Heart right ventricle (tissue), 16 donors: ENCODE measurements around the gene MAD1L1. TPM values are rescaled to one million over a fixed set of nuclear protein-coding genes. Genes with fewer than 3 reads are reported as not detected.

Source experiments
- ATAC-seq, 8 donors: fragments of 200-7000 bp; cut with Tn5 transposase; one replicate each; pipeline ENCODE4 v1.9.1; 2020; ENCODE audit warnings: mild to moderate bottlenecking in 8 of 8, moderate library complexity in 8 of 8, moderate number of reproducible peaks in 1 of 8
- DNase-seq, 2 donors: peaks; one replicate each; pipeline ENCODE4 v3.0.0-alpha.2; 2020
- H3K27ac ChIP-seq, 10 donors: fragments of 200-600 bp; sonication (generic) in 2 of 10; one replicate each; pipeline versions ENCODE4 v1.5.0 to v1.8.0; 2020 to 2022; ENCODE audit warnings: mild to moderate bottlenecking in 3 of 10
- H3K27me3 ChIP-seq, 7 donors: fragments of 200-600 bp; one replicate each; pipeline ENCODE4 v1.8.0; 2021 to 2022; ENCODE audit warnings: mild to moderate bottlenecking in 2 of 7
- H3K36me3 ChIP-seq, 9 donors: fragments of 200-600 bp; sonication (generic) in 1 of 9; one replicate each; pipeline versions ENCODE4 v1.5.0 to v1.8.0; 2020 to 2022; ENCODE audit warnings: mild to moderate bottlenecking in 2 of 9
- H3K4me1 ChIP-seq, 9 donors: fragments of 200-600 bp; sonication (generic) in 1 of 9; one replicate each; pipeline versions ENCODE4 v1.5.0 to v1.8.0; 2020 to 2022; ENCODE audit warnings: mild to moderate bottlenecking in 4 of 9
- H3K4me3 ChIP-seq, 10 donors: fragments of 200-600 bp; sonication (generic) in 2 of 10; one replicate each; pipeline versions ENCODE4 v1.5.0 to v1.8.0; 2020 to 2022; ENCODE audit warnings: mild to moderate bottlenecking in 7 of 10, moderate library complexity in 2 of 10
- H3K9me3 ChIP-seq, 11 donors: fragments of 200-600 bp in 10 of 11; sonication (generic) in 2 of 11; one replicate each; pipeline versions ENCODE4 v1.5.0 to v1.8.0; 2013 to 2022; ENCODE audit warnings: mild to moderate bottlenecking in 2 of 11, control low read depth in 1 of 11, moderate library complexity in 1 of 11
- WGBS, 2 donors: extraction: QIAGEN DNeasy Blood & Tissue Kit; methylation state at CpG; one replicate each; pipeline ENCODE4 v1.1.7; 2013; ENCODE audit warnings: inconsistent platforms in 1 of 2; 5-methylcytosine and 5-hydroxymethylcytosine counted together
- intact Hi-C, 10 donors: fragments of 100-400 bp; cut with DNase I; formaldehyde crosslinking; loops; one replicate each; pipeline versions ENCODE4 v1.11.1 to v1.14.2; 2022
- polyA plus RNA-seq, 2 donors: library from polyadenylated mRNA; stranded (reverse); fragments of 200-250 nt; gene quantifications; one replicate each; pipeline ENCODE4 v1.2.3, GENCODE V29; 2013
- total RNA-seq, 10 donors: library from RNA; stranded (reverse); fragmentation: NEBNext Ultra II Directional in 3 of 10; extraction: Animal tissue kit (Norgen Biotek cat#: 25700) in 3 of 10; gene quantifications; one replicate each; pipeline versions ENCODE4 v1.2.1 to v1.2.4, GENCODE V29; 2021 to 2023
- TF ChIP-seq, protein P1 (sequence below), 9 donors: fragments of 200-600 bp; sonication (generic) in 2 of 9; IDR thresholded peaks; one replicate each; pipeline versions ENCODE4 v1.5.0 to v1.8.0; 2021 to 2022; ENCODE audit warnings: antibody characterized with exemption in 9 of 9, mild to moderate bottlenecking in 5 of 9, moderate library complexity in 1 of 9
- donor health status: Arrhythmogenic right ventricular cardiomyopathy.
- donor health status: ischemic (EF 13 %, LVEDD 7.1; RV severe dilation, severe dysfunction).
- donor health status: healthy with polysubstance abuse.
- donor health status: DM: no; HTN: yes; CAD: no.
- donor health status: DM: no; HTN: no; CAD: no.
- donor health status: ischemic (EF 25% LVEDD 6.9; RV normal size, moderate dysfunction).
- donor health status: ischemic (EF 25% LVEDD 5.7; RV mildly dilated, moderate dysfunction).
- donor health status: healthy.
- donor health status: DM: yes; HTN: yes; CAD: no.
- donor health status: Ischemic cardiomyopathy.
- donor health status: ischemic (EF 35%, LVEDD 5.7; RV mildly dilated, moderate dysfunction).
- donor health status: nonischemic (EF 11% LVEDD 7.7; RV severe dilation, severe dysfunction).
- donor health status: DM: yes; HTN: yes; CAD: no.
- donor health status: PGD.
- donor health status: ischemic (EF 29% LVEDD 5.4; RV normal size, mild dysfunction).
- donor health status: nonischemic (EF 23%, LVEDD 6.1; RV moderate dilation, normal function).

The MAD1L1 gene
- total and polyA plus RNA-seq, 12 donors, result 13.8 to 46.8 (median 20.2) TPM

- ATAC-seq (no peak), DNase-seq (no peak)
- Histone ChIP-seq H3K9me3 (peaks cover 0 to 19% (median 0%) of the 10 kb centered on the region in 11 donors), H3K4me3 (no peak overlapping the region), H3K36me3 (peaks cover 0 to 23% (median 9%) of the 10 kb centered on the region in 9 donors), H3K27me3 (no peaks in the 10 kb centered on the region), H3K27ac (no peak overlapping the region), H3K4me1 (peaks cover 6 to 29% (median 22%) of the 10 kb centered on the region in 9 donors)
- TF ChIP-seq, protein P1, sequence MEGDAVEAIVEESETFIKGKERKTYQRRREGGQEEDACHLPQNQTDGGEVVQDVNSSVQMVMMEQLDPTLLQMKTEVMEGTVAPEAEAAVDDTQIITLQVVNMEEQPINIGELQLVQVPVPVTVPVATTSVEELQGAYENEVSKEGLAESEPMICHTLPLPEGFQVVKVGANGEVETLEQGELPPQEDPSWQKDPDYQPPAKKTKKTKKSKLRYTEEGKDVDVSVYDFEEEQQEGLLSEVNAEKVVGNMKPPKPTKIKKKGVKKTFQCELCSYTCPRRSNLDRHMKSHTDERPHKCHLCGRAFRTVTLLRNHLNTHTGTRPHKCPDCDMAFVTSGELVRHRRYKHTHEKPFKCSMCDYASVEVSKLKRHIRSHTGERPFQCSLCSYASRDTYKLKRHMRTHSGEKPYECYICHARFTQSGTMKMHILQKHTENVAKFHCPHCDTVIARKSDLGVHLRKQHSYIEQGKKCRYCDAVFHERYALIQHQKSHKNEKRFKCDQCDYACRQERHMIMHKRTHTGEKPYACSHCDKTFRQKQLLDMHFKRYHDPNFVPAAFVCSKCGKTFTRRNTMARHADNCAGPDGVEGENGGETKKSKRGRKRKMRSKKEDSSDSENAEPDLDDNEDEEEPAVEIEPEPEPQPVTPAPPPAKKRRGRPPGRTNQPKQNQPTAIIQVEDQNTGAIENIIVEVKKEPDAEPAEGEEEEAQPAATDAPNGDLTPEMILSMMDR (IDR thresholded peaks at IDR 0.05), result no peak
- intact Hi-C loops, result loop anchor here in 1 of 10 donors (10.0 kb wide), 1 partner anchor 89 kb away; no protein-coding TSS in a partner anchor
- WGBS, 2 donors, result 96 to 97% methylated on average over 18 to 19 of the region's 19 CpGs
Observed at GRCh38 chr7:2193575-2194305, 39.0 kb downstream of the MAD1L1 start.

DNA sequence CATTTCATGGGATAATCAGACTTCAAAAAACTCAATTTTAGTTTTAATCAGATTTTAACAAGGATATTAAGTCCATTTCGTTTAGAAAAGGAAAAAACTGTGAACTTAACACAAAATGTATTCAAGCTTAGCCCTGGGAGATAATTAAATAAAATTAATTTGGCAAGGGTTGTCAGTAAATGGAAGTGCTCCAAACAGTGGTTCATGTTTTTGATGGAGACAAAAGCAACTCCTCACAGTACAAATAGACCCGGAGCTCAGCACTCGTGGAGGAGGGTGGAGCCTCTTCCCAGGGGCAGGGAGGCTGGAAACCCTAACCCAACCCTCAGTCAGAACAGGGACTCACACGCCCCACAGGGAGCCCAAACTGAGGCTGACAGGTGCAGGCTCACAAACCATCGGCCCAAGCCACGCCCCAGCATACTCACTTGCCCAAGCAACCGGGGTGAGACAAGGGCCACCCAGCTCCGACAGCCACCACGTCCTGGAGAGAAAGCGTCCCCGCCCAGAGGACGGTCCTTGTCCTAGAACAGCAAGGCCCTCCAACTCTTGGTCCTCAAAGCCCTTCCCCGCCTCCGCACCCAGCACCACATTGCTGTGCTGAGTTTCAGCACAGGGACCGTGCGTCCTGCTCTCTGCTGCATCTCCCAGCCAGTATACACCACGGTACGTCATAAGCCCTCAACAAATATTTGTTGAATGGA, 39.8 kb downstream of the MAD1L1 start:
- no peaks in the 10 kb centered on the region for H3K27me3 ChIP-seq
- intact Hi-C loops, result loop anchor here in 1 of 10 donors (10.0 kb wide), 1 partner anchor 88 kb away; no protein-coding TSS in a partner anchor
- 89 to 94% methylated on average over 18 of the region's 18 CpGs for WGBS, 2 donors
- peaks cover 6 to 29% (median 22%) of the 10 kb centered on the region in 9 donors for H3K4me1 ChIP-seq
- TF ChIP-seq, protein P1 (IDR thresholded peaks at IDR 0.05), result no peak
- H3K27ac ChIP-seq, result no peak overlapping the region
- H3K9me3 ChIP-seq, result peaks cover 0 to 24% (median 0%) of the 10 kb centered on the region in 11 donors
- peaks cover 0 to 21% (median 9%) of the 10 kb centered on the region in 9 donors for H3K36me3 ChIP-seq
- ATAC-seq (no peak), DNase-seq (no peak)
- H3K4me3 ChIP-seq, result no peak overlapping the region

- ATAC-seq (no peak), DNase-seq (no peak)
- Histone ChIP-seq H3K27ac (no peak overlapping the region), H3K36me3 (peaks cover 0 to 16% (median 6%) of the 10 kb centered on the region in 9 donors), H3K9me3 (peaks cover 0 to 22% (median 0%) of the 10 kb centered on the region in 11 donors), H3K4me1 (peaks cover 3 to 12% (median 9%) of the 10 kb centered on the region in 9 donors), H3K4me3 (no peak overlapping the region), H3K27me3 (no peaks in the 10 kb centered on the region)
- intact Hi-C loops, result loop anchor here in 1 of 10 donors (10.0 kb wide), 1 partner anchor 86 kb away; no protein-coding TSS in a partner anchor
- WGBS, 2 donors, result 94 to 95% methylated on average over 9 of the region's 9 CpGs
- TF ChIP-seq, protein P1 (IDR thresholded peaks at IDR 0.05), result no peak
Observed at GRCh38 chr7:2191016-2191415, 41.7 kb downstream of the MAD1L1 start.

- TF ChIP-seq, protein P1 (IDR thresholded peaks at IDR 0.05), result no peak
- DNase-seq (no peak), ATAC-seq (no peak)
- no peaks in the 10 kb centered on the region for H3K27me3 ChIP-seq
- 90 to 92% methylated on average over 10 of the region's 10 CpGs for WGBS, 2 donors
- peaks cover 0 to 7% (median 4%) of the 10 kb centered on the region in 9 donors for H3K4me1 ChIP-seq
- peaks cover 0 to 17% (median 0%) of the 10 kb centered on the region in 11 donors for H3K9me3 ChIP-seq
- peaks cover 0 to 12% (median 2%) of the 10 kb centered on the region in 9 donors for H3K36me3 ChIP-seq
- intact Hi-C loops, result loop anchor here in 1 of 10 donors (10.0 kb wide), 1 partner anchor 86 kb away; no protein-coding TSS in a partner anchor
- H3K27ac ChIP-seq, result no peak overlapping the region
- no peak overlapping the region for H3K4me3 ChIP-seq
Observed at GRCh38 chr7:2190531-2190930, 42.2 kb downstream of the MAD1L1 start.
